HL-60/S4 treated with retinoic acid at 250 ng/mL for 4 days and 3 days (cell line): ENCODE measurements around the gene FAM50B.

Source experiments
- in situ Hi-C: fragments of 300-500 bp; cut with MboI; formaldehyde crosslinking; loops from 2 replicates; pipeline ENCODE4 v1.7.0; 2022; ENCODE audit warnings: low sequenced_read_pairs

Gene FAM50B

DNA sequence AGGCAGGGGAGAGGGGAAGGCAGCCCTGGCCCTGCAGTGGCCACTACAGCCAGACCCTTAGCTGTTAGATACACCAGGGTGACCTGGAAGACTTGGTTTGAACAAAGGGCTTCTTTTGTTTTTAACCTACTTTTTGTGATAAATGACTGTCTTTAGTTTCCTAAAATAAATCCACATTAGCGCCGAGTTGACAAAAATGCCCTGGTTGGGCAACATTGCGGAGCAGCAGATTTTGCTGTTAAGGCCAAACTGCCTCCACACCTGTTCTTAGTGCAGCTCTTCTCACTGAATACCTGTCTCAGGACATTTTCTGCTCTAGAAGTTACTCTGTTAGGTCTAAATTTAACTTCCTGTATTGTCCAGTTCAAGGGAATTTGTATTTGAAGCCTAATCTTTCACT, 42.7 kb downstream of the FAM50B start:
- in situ Hi-C loops: no loop called here

DNA sequence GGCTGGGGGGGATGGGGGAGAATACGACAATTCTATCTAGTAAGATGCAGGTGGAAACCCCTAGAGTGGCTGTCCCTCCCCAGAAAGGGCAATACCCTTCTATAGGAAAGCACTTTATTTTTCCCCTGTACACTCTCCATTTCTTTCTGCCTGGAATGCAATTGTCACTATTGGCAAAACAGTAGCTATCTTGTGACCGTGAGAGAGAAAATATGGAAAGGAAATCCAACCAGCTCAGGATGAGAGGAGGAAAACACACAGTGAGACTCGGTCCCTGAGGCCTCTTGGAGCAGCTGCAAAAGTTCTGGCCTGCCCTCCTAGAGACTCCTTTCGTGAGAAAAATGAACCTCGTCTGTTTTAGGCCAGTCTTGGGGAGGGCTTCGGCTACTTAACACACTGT, 43.4 kb downstream of the FAM50B start:
- in situ Hi-C loops: no loop called here

GRCh38 chr6:3893487-3893886, 44.3 kb downstream of the FAM50B start:
- in situ Hi-C loops: no loop called here

DNA sequence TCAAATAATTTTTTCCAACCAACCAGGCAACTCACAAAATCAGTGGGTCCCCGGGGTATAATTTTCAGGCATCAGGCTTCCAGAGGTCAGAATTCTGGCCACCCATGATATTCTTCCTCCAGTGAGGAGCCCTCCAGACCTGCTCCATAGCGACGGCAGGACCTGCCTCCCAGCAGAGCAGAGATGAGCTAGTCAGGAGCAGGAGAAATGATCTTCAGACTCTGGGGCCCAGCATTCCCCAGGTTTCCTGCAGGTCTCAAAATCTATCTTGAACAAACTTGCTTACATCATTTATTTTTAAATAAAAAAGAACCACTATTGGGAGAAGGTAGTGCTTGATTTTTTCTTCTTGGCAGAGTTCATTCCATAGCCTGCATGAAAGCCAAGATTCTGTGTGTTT, 44.7 kb downstream of the FAM50B start:
- in situ Hi-C loops: no loop called here

DNA sequence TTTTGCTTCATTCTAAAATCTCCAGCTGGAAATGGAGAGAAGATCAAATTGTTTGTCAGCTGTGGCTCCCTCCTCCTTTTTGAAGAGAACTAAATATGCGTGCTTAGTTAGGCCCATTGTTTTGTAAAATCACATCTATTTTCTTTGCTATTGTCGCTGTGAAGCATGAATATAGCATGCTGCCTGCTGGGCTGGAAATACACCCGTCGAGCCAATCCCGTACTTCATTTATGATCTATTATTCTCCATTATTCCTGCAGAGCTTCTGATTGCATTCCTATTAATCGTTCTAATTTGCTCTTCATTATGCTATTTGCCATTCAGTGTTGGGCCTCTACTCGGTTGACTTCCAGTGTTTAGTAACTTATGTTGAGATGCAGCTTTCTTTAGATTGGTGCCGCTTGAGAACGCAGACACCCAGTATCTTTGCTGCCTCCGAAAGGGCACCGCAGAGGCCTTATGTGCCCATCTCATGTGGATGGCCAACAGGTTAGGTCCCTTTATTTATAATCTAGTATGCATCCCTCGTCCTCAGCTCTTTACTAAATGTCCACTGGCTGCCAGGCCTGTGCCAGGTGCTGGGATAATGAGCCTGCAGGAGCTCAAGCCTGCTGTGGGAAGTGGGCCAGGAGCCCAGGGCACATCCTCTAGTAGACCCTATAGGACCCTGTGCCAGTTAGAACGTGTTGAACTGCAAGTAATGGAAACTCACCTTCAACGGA, 45.6 kb downstream of the FAM50B start:
- in situ Hi-C loops: no loop called here

DNA sequence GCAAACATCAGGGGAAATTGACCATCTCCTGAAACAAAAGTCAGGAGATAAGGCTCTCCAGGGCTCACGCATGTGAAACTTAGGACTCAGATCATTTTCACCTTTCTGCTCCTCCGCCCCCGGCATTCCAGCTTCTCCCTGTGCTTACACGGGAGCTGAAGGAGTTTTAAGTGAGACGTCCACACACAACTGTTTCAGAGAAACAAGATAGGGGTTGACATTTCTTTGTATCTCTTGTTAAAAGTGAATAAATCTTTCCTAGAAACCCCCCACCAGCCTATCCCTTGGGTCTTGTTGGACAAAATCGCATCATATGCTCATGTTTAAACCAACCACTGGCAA, 46.1 kb downstream of the FAM50B start:
- in situ Hi-C loops: no loop called here

DNA sequence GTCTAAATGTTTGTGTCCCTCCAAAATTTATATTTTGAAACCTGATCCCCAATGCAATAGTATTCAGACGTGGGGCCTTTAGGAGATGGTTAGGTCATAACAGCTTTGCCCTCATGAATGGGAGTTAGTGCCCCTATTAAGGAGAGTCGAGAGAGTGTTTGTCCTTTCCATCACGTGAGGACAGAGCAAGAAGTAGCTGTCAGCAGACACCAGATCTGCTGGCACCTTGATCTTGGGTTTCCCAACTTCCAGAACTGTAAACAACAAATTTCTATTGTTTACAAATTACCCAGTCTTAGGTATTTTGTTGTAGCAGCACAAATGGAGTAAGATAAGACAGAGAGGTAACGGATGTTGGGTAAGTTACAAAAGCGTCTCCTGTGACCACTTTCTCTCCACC, 46.6 kb downstream of the FAM50B start:
- in situ Hi-C loops: no loop called here

DNA sequence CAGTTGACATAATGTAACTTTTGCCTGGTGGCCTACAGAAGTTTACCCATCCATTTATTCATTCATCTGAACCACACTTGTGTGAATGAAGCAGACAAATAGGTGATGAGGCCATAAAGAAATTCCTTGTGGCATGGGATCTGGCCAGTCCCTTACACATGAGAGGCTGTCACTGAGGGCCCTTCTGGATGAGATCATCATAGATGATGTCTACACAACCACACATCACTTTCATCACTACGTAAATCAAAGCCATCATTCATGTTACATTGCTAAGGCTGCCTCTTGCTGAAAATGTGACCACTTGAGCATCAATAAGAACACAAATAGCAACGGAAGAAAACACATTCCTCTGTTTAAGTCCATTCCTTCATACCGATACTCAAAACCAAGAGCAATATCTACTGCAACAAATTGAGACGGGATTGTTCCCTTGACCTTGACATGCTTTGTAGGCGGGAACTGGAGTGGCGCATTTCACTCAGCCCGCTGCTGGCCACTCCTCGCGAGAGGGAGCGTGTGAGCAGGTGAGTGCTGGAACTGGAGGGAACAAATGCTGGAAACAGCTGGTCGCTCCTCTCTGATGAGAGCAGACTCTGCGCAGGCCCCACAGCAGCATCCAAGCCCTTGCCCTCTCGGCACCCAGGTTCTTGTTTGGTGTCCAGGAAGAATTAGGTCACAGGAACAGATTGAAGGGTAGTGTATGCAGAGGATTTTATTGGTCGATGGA, 49.3 kb downstream of the FAM50B start:
- in situ Hi-C loops: no loop called here

- in situ Hi-C loops: no loop called here
Observed at GRCh38 chr6:3899061-3899460, 49.9 kb downstream of the FAM50B start.

- in situ Hi-C loops: no loop called here
Observed at GRCh38 chr6:3899970-3900439, 50.8 kb downstream of the FAM50B start.
